K562 (cell line): ENCODE measurements around the gene AMPD3. TPM values are rescaled to one million over a fixed set of nuclear protein-coding genes. Genes with fewer than 3 reads are reported as not detected.

ENCODE experiments used
- BACH1 ChIP-seq: fragments of 200-800 bp; sonication (Bioruptor generic); IDR thresholded peaks from 2 replicates; pipeline ENCODE4 v1.6.1; 2016; ENCODE audit warnings: missing genetic modification characterization, missing compliant biosample characterization
- CBX5 ChIP-seq: IDR thresholded peaks from 2 replicates; pipeline ENCODE4 v1.6.1; 2014; ENCODE audit warnings: low read depth, borderline replicate concordance
- CBX8 ChIP-seq: fragments of 200-600 bp; sonication (generic); IDR thresholded peaks from 2 replicates; pipeline ENCODE4 v1.6.1; 2012; ENCODE audit warnings: borderline replicate concordance, mixed run types, low read depth, mild to moderate bottlenecking, moderate library complexity, mixed read lengths, low read length, control low read depth, inconsistent platforms; ENCODE audit not compliant: poor library complexity, severe bottlenecking; ENCODE audit errors: extremely low read depth
- CHCHD3 ChIP-seq: fragments of 250-450 bp; sonication (Bioruptor Pico); IDR thresholded peaks from 2 replicates; pipeline ENCODE4 v2.1.2; 2022; ENCODE audit warnings: mild to moderate bottlenecking
- E2F1 ChIP-seq: sonication (generic); formaldehyde crosslinking; IDR thresholded peaks from 2 replicates; pipeline ENCODE4 v1.8.1; 2023; ENCODE audit warnings: mild to moderate bottlenecking, missing genetic modification reagents, moderate library complexity
- FOXM1 ChIP-seq, 2 experiments: fragments of 450-650 bp in 1 of 2; sonication (generic) in 1 of 2; formaldehyde crosslinking in 1 of 2; IDR thresholded peaks; 2 replicates each; pipeline versions ENCODE4 v1.6.1 to v1.9.0; 2017 to 2022; ENCODE audit warnings: low read depth in 2 of 2, mild to moderate bottlenecking in 2 of 2, missing genetic modification reagents in 1 of 2, moderate library complexity in 1 of 2
- KAT2B ChIP-seq: IDR thresholded peaks from one replicate; pipeline ENCODE4 v1.6.1; 2012; ENCODE audit warnings: low read depth, mild to moderate bottlenecking, control low read depth, inconsistent platforms, low read length, moderate library complexity
- KLF13 ChIP-seq: fragments of 450-650 bp; IDR thresholded peaks from 2 replicates; pipeline ENCODE4 v1.6.1; 2016; ENCODE audit warnings: missing genetic modification characterization, low read depth, mild to moderate bottlenecking, missing compliant biosample characterization, moderate library complexity, borderline replicate concordance
- PHB ChIP-seq: fragments of 250-450 bp; sonication (Bioruptor Pico); IDR thresholded peaks from 2 replicates; pipeline ENCODE4 v1.5.0; 2021
- POLR2AphosphoS2 ChIP-seq: IDR thresholded peaks from 2 replicates; pipeline ENCODE4 v1.6.1; 2012; ENCODE audit warnings: low read length, improper control_type of control experiment
- RBM15 ChIP-seq: fragments of 200-400 bp; formaldehyde crosslinking; IDR thresholded peaks from 2 replicates; pipeline ENCODE4 v1.6.1; 2018; ENCODE audit warnings: mild to moderate bottlenecking, low read length, moderate library complexity; ENCODE audit not compliant: insufficient read depth
- SMAD1 ChIP-seq: fragments of 150-350 bp; IDR thresholded peaks from 2 replicates; pipeline ENCODE4 v1.6.1; 2014; ENCODE audit warnings: low read length, low read depth; ENCODE audit not compliant: partially characterized antibody
- TRIM25 ChIP-seq: fragments of 450-650 bp; IDR thresholded peaks from 2 replicates; pipeline ENCODE4 v1.7.0; 2016; ENCODE audit warnings: borderline replicate concordance
- ZNF12 ChIP-seq: sonication (generic); formaldehyde crosslinking; IDR thresholded peaks from 2 replicates; pipeline ENCODE4 v1.4.0; 2020; ENCODE audit warnings: mild to moderate bottlenecking, missing genetic modification reagents
- ZNF23 ChIP-seq: fragments of 250-450 bp; sonication (Bioruptor Pico); IDR thresholded peaks from 2 replicates; pipeline ENCODE4 v1.4.0; 2020; ENCODE audit warnings: mild to moderate bottlenecking
- ZNF589 ChIP-seq: fragments of 200-800 bp; sonication (Bioruptor generic); IDR thresholded peaks from 2 replicates; pipeline ENCODE4 v1.6.1; 2016; ENCODE audit warnings: low read depth, missing genetic modification characterization, missing compliant biosample characterization
- polyA plus RNA-seq, 8 experiments: library from polyadenylated mRNA; depleted of rRNA in 4 of 8; stranded (reverse) in 5 of 8; unstranded in 3 of 8; fragments of >200 nt; fragmentation: Nextera tagmentation in 2 of 8; fragmentation: Illumina TruSeq in 1 of 8; extraction: Ambion mirVana in 2 of 8; extraction: Trizol in 1 of 8; gene quantifications; 2 replicates each; pipeline versions ENCODE4 v1.2.1 to v1.2.3, GENCODE V29; 2011 to 2014; ENCODE audit warnings: inconsistent platforms in 1 of 8, missing spikeins in 1 of 8
- total RNA-seq, 7 experiments: library from RNA; depleted of rRNA in 6 of 7; stranded (reverse); fragments of >200 nt in 6 of 7; fragmentation: Illumina TruSeq in 2 of 7; extraction: Trizol in 2 of 7; gene quantifications; 2 replicates each; pipeline versions ENCODE4 v1.2.1 to v1.2.3, GENCODE V29; 2011 to 2021; ENCODE audit warnings: low replicate concordance in 1 of 7
- TF ChIP-seq, protein P1 (sequence below): fragments of 450-650 bp; IDR thresholded peaks from 2 replicates; pipeline ENCODE4 v1.6.1; 2017; ENCODE audit warnings: antibody characterized with exemption
- TF ChIP-seq, protein P2 (sequence below): fragments of 450-650 bp; conservative IDR thresholded peaks from 2 replicates; pipeline ENCODE4 v1.6.1; 2016; ENCODE audit warnings: missing genetic modification characterization, low read depth, mild to moderate bottlenecking, control low read depth, missing compliant biosample characterization

AMPD3 gene
- total and polyA plus RNA-seq, 9 of the 15 experiments (the other 6 are each of a cell fraction or from before 2014, with no cell fraction given), result 4.4 to 23.6 (median 11.2) TPM

DNA sequence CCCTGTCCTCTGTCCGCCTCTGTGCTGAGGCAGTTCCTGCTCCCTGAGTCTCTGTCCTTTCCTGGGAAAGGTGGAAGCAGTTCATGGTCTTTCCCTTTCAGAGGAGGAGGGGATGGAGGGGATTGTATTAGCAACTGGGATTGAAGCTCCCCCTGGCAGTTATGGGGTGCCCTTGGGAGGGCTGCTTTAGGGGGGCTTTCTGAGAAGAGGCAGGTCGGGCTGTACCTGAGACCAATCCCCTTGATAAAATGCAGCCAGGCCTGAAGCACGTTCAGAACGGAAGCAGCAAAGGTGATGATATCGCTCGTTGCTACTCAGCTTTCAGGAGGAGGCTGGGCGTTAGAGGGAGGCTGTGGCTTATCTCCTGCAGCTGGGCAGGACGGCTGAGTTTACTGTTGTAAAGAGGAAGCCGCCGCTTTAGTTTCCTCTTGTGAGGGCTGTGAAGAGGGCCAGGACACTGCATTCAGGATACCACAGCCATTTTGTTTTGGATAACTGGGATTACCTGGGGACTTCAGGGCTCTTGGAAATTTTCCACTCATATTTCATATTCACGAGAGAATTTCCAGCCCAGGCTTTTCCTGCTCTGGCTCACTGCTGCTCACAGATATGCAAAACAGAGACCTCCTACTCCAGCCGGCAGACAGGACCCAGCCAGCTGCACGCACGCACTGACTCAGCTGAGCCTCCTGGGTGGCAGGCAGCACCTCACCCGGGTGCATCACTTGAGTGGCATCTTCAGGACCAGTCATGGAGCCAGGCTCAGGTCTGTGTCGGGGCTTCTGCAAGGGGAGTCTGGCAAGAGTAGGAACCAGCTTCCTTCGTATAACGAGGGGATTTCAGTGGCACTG lies 798 bp downstream of the AMPD3 start (continued):
- peak; percentile 17; the same call in 1 of the 2 replicates for TF ChIP-seq KLF13 (tag)
- TF ChIP-seq KAT2B, result no peak
- TF ChIP-seq FOXM1 (IDR thresholded peaks at IDR 0.05; ENCODE audit: low read depth), result no peak
- TF ChIP-seq FOXM1 (CRISPR knock-in tag; IDR thresholded peaks at IDR 0.05; ENCODE audit: low read depth), result peak; percentile 74; the same call in 1 of the 2 replicates
- TF ChIP-seq CBX8, result no peak
- TF ChIP-seq, protein P1, sequence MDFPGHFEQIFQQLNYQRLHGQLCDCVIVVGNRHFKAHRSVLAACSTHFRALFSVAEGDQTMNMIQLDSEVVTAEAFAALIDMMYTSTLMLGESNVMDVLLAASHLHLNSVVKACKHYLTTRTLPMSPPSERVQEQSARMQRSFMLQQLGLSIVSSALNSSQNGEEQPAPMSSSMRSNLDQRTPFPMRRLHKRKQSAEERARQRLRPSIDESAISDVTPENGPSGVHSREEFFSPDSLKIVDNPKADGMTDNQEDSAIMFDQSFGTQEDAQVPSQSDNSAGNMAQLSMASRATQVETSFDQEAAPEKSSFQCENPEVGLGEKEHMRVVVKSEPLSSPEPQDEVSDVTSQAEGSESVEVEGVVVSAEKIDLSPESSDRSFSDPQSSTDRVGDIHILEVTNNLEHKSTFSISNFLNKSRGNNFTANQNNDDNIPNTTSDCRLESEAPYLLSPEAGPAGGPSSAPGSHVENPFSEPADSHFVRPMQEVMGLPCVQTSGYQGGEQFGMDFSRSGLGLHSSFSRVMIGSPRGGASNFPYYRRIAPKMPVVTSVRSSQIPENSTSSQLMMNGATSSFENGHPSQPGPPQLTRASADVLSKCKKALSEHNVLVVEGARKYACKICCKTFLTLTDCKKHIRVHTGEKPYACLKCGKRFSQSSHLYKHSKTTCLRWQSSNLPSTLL, result no peak
- TF ChIP-seq POLR2AphosphoS2, result no peak
- TF ChIP-seq E2F1, result no peak
- TF ChIP-seq BACH1 (tag), result 0 out of 2 replicates have a peak, but pooled peaks have one; percentile 21
- TF ChIP-seq ZNF12 (CRISPR knock-in tag), result 0 out of 2 replicates have a peak, but pooled peaks have one; percentile 45
- no peak for TF ChIP-seq CBX5
- peak; percentile 69 for TF ChIP-seq ZNF589 (CRISPR knock-in tag)
- TF ChIP-seq ZNF23 (CRISPR knock-in tag), result no peak
- no peak for TF ChIP-seq CHCHD3 (CRISPR knock-in tag)
- no peak for TF ChIP-seq PHB
- no peak for TF ChIP-seq RBM15
- TF ChIP-seq SMAD1, result peak; percentile 3
- TF ChIP-seq, protein P2, sequence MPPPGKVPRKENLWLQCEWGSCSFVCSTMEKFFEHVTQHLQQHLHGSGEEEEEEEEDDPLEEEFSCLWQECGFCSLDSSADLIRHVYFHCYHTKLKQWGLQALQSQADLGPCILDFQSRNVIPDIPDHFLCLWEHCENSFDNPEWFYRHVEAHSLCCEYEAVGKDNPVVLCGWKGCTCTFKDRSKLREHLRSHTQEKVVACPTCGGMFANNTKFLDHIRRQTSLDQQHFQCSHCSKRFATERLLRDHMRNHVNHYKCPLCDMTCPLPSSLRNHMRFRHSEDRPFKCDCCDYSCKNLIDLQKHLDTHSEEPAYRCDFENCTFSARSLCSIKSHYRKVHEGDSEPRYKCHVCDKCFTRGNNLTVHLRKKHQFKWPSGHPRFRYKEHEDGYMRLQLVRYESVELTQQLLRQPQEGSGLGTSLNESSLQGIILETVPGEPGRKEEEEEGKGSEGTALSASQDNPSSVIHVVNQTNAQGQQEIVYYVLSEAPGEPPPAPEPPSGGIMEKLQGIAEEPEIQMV (tag), result no peak
- TF ChIP-seq TRIM25, result no peak
